H1 (cell line): ENCODE data around the gene KRABD2.

Source experiments
- BACH1 ChIP-seq: IDR thresholded peaks from 2 replicates; pipeline ENCODE4 v1.6.1; 2012; ENCODE audit warnings: low read length, improper control_type of control experiment
- BCL11A ChIP-seq, 2 experiments: IDR thresholded peaks; one replicate each; pipeline ENCODE4 v1.6.1; 2011; ENCODE audit warnings: low read depth in 2 of 2, low read length in 2 of 2, mild to moderate bottlenecking in 2 of 2
- EP300 ChIP-seq, 2 experiments: IDR thresholded peaks; 1 replicate in 1 of 2; 2 replicates in 1 of 2; pipeline ENCODE4 v1.6.1; 2011 to 2012; ENCODE audit warnings: low read depth in 2 of 2, low read length in 2 of 2, mild to moderate bottlenecking in 2 of 2, borderline replicate concordance in 1 of 2, inconsistent platforms in 1 of 2, moderate library complexity in 1 of 2
- EZH2 ChIP-seq: fragments of 200-600 bp; sonication (generic); IDR thresholded peaks from 2 replicates; pipeline ENCODE4 v1.7.1; 2012; ENCODE audit warnings: low read depth, mild to moderate bottlenecking, moderate library complexity, low read length, inconsistent platforms; ENCODE audit not compliant: severe bottlenecking
- POLR2A ChIP-seq, 2 experiments: IDR thresholded peaks; 1 replicate in 1 of 2; 2 replicates in 1 of 2; pipeline ENCODE4 v1.6.1; 2011; ENCODE audit warnings: low read depth in 2 of 2, low read length in 2 of 2, mild to moderate bottlenecking in 2 of 2; ENCODE audit errors: control extremely low read depth in 1 of 2
- RAD21 ChIP-seq, 2 experiments: IDR thresholded peaks in 1 of 2; conservative IDR thresholded peaks in 1 of 2; 2 replicates each; pipeline ENCODE4 v1.6.1; 2011; ENCODE audit warnings: low read depth in 2 of 2, low read length in 2 of 2, improper control_type of control experiment in 1 of 2, inconsistent platforms in 1 of 2, mild to moderate bottlenecking in 1 of 2, moderate library complexity in 1 of 2
- TF ChIP-seq, protein P1 (sequence below), 3 experiments: IDR thresholded peaks; 1 replicate in 2 of 3; 2 replicates in 1 of 3; pipeline versions ENCODE4 v1.5.1 to v1.6.1; 2011; ENCODE audit warnings: low read length in 3 of 3, mild to moderate bottlenecking in 3 of 3, inconsistent platforms in 2 of 3, low read depth in 1 of 3, moderate library complexity in 1 of 3; ENCODE audit not compliant: insufficient read depth in 1 of 3; ENCODE audit errors: control extremely low read depth in 1 of 3
- TF ChIP-seq, protein P2 (sequence below): IDR thresholded peaks from 2 replicates; pipeline ENCODE4 v1.6.1; 2011; ENCODE audit warnings: low read depth, mild to moderate bottlenecking, low read length; ENCODE audit not compliant: insufficient read depth

DNA sequence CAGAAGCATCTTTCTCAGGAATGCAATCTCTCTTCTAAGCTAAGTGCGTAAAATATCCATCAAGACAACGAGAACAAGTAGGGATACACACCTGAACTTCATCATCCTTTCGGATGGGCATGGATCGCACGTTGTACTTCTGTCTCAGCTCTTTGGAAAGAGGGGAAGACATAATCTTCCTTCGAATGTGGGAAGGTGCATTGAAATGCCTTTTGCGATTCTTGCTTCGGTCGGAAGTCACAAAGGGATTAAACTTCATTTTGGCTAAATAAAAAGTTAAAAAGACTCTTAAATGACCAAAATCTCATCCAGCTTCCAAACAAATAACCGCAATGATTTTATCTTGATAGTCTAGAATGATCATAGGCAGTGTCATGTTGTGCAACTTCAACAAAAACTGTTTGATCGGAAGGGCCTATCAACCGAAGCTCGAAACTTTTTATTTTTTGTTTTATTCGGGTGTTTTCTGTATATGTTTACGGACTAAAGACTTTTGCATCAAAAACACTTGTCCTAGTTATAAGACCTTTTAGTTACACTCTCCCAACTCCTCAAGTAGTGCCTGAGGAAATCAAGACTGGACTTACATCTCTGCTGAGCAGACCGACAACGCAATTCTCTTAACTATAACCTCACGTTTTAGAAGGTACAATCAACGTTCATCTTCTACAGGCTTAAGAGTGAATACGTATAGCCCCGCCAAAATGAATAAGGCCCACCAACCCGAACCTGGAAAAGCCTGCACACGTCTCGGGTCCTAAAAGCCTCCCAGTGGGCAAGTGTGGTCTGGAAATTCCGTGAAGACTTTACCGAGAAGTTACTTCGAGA, 5.8 kb upstream of the KRABD2 start:
- TF ChIP-seq EP300 (IDR thresholded peaks at IDR 0.05; ENCODE audit: borderline replicate concordance in 1 of 2, low read depth in 2 of 2, low read length in 2 of 2) (no peak), RAD21 (IDR thresholded peaks at IDR 0.05 in 1 of 2, conservative IDR thresholded peaks at IDR 0.05 in 1 of 2; ENCODE audit: low read depth in 2 of 2, low read length in 2 of 2) (no peak), BACH1 (no peak), EZH2 (no peak), POLR2A (IDR thresholded peaks at IDR 0.05; ENCODE audit: control extremely low read depth in 1 of 2, low read depth in 2 of 2, low read length in 2 of 2) (peak; percentile 24 to 40; a peak in 2 of 3 replicates), BCL11A (IDR thresholded peaks at IDR 0.05; ENCODE audit: low read depth in 2 of 2, low read length in 2 of 2) (no peak)
- TF ChIP-seq, protein P1, sequence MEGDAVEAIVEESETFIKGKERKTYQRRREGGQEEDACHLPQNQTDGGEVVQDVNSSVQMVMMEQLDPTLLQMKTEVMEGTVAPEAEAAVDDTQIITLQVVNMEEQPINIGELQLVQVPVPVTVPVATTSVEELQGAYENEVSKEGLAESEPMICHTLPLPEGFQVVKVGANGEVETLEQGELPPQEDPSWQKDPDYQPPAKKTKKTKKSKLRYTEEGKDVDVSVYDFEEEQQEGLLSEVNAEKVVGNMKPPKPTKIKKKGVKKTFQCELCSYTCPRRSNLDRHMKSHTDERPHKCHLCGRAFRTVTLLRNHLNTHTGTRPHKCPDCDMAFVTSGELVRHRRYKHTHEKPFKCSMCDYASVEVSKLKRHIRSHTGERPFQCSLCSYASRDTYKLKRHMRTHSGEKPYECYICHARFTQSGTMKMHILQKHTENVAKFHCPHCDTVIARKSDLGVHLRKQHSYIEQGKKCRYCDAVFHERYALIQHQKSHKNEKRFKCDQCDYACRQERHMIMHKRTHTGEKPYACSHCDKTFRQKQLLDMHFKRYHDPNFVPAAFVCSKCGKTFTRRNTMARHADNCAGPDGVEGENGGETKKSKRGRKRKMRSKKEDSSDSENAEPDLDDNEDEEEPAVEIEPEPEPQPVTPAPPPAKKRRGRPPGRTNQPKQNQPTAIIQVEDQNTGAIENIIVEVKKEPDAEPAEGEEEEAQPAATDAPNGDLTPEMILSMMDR (IDR thresholded peaks at IDR 0.05; ENCODE audit: control extremely low read depth in 1 of 3, insufficient read depth in 1 of 3, low read depth in 1 of 3, low read length in 3 of 3) = no peak
- TF ChIP-seq, protein P2, sequence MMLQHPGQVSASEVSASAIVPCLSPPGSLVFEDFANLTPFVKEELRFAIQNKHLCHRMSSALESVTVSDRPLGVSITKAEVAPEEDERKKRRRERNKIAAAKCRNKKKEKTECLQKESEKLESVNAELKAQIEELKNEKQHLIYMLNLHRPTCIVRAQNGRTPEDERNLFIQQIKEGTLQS = no peak
